ENCODE measurements around the gene CAPN9.
"Not testable (repeated sequence)": the region's sequence is repeated elsewhere in the genome, so short reads cannot be mapped to it uniquely, and the experiment has no call there.

Gene CAPN9

DNA sequence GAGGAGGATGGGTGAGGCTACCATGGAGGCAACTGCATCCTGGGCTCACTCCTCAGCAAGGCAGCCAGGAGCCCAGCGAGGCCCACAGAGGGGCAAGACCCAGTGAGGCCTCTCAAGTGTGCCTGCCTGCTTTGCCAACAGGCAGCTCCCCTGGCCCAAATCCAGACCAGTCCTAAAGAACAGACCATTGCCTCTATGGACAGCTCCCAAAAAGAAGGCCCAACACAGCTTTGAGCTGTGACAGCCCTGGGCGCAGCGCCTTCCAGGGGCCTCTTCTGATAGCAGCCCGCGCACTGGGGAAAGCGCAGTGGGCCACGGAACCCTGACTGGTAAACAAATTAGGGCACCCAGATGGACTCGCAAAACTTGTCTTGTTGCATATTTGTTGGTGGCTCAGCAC lies 95.6 kb downstream of the CAPN9 start:
- TF ChIP-seq, protein P1, sequence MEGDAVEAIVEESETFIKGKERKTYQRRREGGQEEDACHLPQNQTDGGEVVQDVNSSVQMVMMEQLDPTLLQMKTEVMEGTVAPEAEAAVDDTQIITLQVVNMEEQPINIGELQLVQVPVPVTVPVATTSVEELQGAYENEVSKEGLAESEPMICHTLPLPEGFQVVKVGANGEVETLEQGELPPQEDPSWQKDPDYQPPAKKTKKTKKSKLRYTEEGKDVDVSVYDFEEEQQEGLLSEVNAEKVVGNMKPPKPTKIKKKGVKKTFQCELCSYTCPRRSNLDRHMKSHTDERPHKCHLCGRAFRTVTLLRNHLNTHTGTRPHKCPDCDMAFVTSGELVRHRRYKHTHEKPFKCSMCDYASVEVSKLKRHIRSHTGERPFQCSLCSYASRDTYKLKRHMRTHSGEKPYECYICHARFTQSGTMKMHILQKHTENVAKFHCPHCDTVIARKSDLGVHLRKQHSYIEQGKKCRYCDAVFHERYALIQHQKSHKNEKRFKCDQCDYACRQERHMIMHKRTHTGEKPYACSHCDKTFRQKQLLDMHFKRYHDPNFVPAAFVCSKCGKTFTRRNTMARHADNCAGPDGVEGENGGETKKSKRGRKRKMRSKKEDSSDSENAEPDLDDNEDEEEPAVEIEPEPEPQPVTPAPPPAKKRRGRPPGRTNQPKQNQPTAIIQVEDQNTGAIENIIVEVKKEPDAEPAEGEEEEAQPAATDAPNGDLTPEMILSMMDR (IDR thresholded peaks at IDR 0.05; ENCODE audit: extremely low read depth, insufficient read depth, missing control alignments): no peak
- in situ Hi-C loops (cut with MboI; ENCODE audit: low pct_unique_long_range_greater_than_20kb, low sequenced_read_pairs, unreplicated experiment): no loop called here
- no peak for DNase-seq (ENCODE audit: low spot score)

GRCh38 chr1:230843503-230844309 lies 96.5 kb downstream of the CAPN9 start:
- no peak for DNase-seq (ENCODE audit: low spot score)
- TF ChIP-seq, protein P1 (IDR thresholded peaks at IDR 0.05; ENCODE audit: extremely low read depth, insufficient read depth, missing control alignments): no peak
- in situ Hi-C loops (cut with MboI; ENCODE audit: low pct_unique_long_range_greater_than_20kb, low sequenced_read_pairs, unreplicated experiment): no loop called here

DNA sequence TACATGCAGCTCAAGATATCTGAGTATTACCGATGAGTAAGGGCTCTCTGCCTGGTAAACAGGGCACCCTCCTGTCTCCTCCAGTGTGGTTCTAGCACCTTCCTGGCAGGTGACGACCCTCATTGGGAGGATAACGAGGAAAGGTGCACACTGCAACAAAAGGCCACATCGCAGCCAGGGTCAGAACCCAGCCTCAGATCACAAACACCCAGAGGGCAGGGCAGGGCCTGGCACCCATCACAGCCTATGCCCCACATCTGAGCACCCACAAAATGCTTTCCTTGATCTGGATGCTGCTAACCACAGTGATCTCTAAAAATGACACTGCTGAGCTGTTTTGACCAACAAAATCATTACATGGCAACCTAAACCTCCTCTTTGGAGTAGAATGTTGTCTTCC lies 97.4 kb downstream of the CAPN9 start:
- DNase-seq (ENCODE audit: low spot score): no peak
- TF ChIP-seq, protein P1 (IDR thresholded peaks at IDR 0.05; ENCODE audit: extremely low read depth, insufficient read depth, missing control alignments): no peak
- in situ Hi-C loops (cut with MboI; ENCODE audit: low pct_unique_long_range_greater_than_20kb, low sequenced_read_pairs, unreplicated experiment): no loop called here

DNA sequence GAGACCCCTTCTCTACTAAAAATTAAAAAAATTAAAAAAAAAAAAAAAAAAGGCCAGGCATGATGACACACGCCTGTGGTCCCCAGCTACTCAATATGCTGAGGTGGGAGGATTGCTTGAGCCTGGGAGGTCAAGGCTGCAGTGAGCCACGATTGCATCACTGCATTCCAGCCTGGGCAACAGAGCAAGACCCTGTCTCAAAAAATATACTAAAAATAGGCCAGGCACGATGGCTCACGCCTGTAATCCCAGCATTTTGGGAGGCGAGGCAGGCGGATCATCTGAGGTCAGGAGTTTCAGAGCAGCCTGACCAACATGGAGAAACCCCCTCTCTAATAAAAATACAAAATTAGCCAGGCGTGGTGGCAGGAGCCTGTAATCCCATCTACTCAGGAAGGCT lies 98.0 kb downstream of the CAPN9 start:
- in situ Hi-C loops (cut with MboI; ENCODE audit: low pct_unique_long_range_greater_than_20kb, low sequenced_read_pairs, unreplicated experiment); DNase-seq (ENCODE audit: low spot score): not testable (repeated sequence)

DNA sequence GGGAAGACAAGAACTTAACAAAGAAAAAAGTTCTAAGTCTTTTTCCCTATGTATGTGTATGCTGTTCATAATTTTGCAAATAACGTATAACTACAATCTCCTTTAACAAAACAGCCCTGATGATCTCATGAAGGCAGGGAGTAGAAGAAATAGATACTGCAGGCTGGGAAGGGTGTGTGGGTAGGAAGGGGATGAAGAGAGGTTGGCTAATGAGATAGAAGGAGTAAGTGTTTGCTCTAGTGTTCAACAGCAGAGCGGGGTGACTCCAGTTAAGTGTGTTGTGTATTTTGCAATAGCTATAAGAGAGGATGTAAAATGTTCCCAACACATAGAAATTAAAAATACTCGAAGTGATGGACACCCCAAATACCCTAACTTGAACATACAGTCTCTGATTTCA lies 101.0 kb downstream of the CAPN9 start:
- DNase-seq (ENCODE audit: low spot score): no peak
- TF ChIP-seq, protein P1 (IDR thresholded peaks at IDR 0.05; ENCODE audit: extremely low read depth, insufficient read depth, missing control alignments): no peak
- in situ Hi-C loops (cut with MboI; ENCODE audit: low pct_unique_long_range_greater_than_20kb, low sequenced_read_pairs, unreplicated experiment): no loop called here

DNA sequence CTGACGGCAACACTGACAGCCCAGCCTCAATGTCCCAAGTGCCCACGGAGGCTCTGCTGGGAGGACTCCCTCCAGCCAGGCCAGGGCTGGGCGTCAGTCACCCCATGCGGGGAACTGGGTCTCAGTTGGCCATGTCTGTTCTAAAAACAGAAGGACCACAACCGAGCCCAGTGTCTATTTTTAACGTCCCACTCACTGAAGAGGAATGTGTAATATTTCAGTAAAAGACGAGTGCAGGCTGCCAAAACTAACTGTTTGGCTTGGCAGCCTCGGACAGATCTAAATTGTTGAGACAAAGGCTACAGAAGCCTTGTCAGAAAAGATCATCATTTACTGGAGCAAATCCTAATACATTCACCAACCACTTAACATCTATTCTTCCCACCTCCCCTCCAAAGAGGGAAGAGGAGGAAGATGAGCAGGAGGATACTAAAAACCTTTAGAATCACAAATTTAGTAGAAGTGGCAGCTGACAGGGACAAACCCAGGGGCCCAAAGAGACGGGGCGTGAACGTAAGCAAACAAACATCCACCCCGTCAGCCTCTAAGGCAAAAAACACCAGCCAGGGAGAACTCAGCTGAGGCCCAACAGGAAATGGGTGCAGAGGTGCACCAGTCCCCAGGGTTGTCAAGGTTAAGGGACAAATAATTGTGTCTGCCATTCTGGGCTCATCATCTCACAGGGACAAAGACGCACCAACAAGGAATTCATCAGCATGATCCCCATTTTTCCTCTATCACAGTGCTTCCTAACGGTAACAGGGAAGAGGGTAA lies 102.5 kb downstream of the CAPN9 start:
- DNase-seq (ENCODE audit: low spot score): no peak
- TF ChIP-seq, protein P1 (IDR thresholded peaks at IDR 0.05; ENCODE audit: extremely low read depth, insufficient read depth, missing control alignments): no peak
- in situ Hi-C loops (cut with MboI; ENCODE audit: low pct_unique_long_range_greater_than_20kb, low sequenced_read_pairs, unreplicated experiment): no loop called here

- in situ Hi-C loops (cut with MboI; ENCODE audit: low pct_unique_long_range_greater_than_20kb, low sequenced_read_pairs, unreplicated experiment): no loop called here
- DNase-seq (ENCODE audit: low spot score): no peak
- TF ChIP-seq, protein P1 (IDR thresholded peaks at IDR 0.05; ENCODE audit: extremely low read depth, insufficient read depth, missing control alignments): no peak
Measured at GRCh38 chr1:230850547-230850946, 103.4 kb downstream of the CAPN9 start.

All from GM13977 (cell line).